Measurements from ENCODE around the gene ACSL6.

DNA sequence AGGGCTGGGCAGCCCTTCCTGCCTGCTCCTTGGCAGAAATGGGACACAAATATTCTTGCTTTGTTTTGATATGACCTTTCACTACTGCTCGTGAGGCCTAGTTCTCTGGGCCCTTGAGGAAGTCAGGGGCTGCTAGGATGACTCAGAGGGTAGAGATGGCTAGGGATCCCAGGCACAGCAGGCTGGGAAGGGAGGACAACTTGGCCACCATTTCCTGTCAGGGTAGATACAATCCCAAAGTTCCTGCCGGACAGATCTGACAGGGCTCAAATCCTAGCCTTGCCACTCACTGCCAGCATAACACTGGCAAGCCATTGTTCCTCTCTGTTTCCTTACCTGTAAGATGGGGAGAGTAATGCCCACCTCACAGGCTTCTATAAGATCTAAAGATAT, 34.2 kb downstream of the ACSL6 start:
- no peak for TF ChIP-seq EZH2phosphoT487 (IDR thresholded peaks at IDR 0.05; ENCODE audit: borderline replicate concordance, low read length)
- TF ChIP-seq, protein P1, sequence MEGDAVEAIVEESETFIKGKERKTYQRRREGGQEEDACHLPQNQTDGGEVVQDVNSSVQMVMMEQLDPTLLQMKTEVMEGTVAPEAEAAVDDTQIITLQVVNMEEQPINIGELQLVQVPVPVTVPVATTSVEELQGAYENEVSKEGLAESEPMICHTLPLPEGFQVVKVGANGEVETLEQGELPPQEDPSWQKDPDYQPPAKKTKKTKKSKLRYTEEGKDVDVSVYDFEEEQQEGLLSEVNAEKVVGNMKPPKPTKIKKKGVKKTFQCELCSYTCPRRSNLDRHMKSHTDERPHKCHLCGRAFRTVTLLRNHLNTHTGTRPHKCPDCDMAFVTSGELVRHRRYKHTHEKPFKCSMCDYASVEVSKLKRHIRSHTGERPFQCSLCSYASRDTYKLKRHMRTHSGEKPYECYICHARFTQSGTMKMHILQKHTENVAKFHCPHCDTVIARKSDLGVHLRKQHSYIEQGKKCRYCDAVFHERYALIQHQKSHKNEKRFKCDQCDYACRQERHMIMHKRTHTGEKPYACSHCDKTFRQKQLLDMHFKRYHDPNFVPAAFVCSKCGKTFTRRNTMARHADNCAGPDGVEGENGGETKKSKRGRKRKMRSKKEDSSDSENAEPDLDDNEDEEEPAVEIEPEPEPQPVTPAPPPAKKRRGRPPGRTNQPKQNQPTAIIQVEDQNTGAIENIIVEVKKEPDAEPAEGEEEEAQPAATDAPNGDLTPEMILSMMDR (IDR thresholded peaks at IDR 0.05; ENCODE audit: low read depth, low read length, poor library complexity, severe bottlenecking), result no peak
